Astrocyte of the cerebellum (primary cell): ENCODE results near the gene GLRX5.

ENCODE experiments used
- DNase-seq: peaks from one replicate; pipeline ENCODE4 v3.0.0-alpha.2; 2011; ENCODE audit warnings: low read depth
- H3K4me3 ChIP-seq: 2 replicates; pipeline ENCODE4 v1.5.1; 2011; ENCODE audit warnings: mild to moderate bottlenecking, low read depth, low read length, moderate library complexity
- in situ Hi-C: cut with HindIII; loops from 2 replicates; pipeline ENCODE4 v1.10.0; 2017; ENCODE audit warnings: low sequenced_read_pairs
- TF ChIP-seq, protein P1 (sequence below): IDR thresholded peaks from 2 replicates; pipeline ENCODE4 v1.5.1; 2012; ENCODE audit warnings: low read length, low read depth, moderate library complexity, mild to moderate bottlenecking; ENCODE audit errors: missing control alignments

GLRX5 gene

GRCh38 chr14:95534299-95535225, at the start of gene GLRX5:
Gene GLRX5, plus strand, starts transcription at chr14:95535050. Its CDS starts 40 bp downstream, at chr14:95535090.
- in situ Hi-C loops = loop anchor here (5.0 kb wide), 1 partner anchor 72 kb away; no protein-coding TSS in a partner anchor
- peak; percentile 100 for DNase-seq
- H3K4me3 ChIP-seq = peak within 1 kb of the TSS; percentile 87
- TF ChIP-seq, protein P1, sequence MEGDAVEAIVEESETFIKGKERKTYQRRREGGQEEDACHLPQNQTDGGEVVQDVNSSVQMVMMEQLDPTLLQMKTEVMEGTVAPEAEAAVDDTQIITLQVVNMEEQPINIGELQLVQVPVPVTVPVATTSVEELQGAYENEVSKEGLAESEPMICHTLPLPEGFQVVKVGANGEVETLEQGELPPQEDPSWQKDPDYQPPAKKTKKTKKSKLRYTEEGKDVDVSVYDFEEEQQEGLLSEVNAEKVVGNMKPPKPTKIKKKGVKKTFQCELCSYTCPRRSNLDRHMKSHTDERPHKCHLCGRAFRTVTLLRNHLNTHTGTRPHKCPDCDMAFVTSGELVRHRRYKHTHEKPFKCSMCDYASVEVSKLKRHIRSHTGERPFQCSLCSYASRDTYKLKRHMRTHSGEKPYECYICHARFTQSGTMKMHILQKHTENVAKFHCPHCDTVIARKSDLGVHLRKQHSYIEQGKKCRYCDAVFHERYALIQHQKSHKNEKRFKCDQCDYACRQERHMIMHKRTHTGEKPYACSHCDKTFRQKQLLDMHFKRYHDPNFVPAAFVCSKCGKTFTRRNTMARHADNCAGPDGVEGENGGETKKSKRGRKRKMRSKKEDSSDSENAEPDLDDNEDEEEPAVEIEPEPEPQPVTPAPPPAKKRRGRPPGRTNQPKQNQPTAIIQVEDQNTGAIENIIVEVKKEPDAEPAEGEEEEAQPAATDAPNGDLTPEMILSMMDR = no peak

GRCh38 chr14:95485222-95485819, 49.5 kb upstream of the GLRX5 start:
- in situ Hi-C loops = no loop called here
- no peak for DNase-seq

GRCh38 chr14:95486875-95487668, 47.8 kb upstream of the GLRX5 start:
- H3K4me3 ChIP-seq = no peak overlapping the region
- in situ Hi-C loops = no loop called here
- no peak for DNase-seq
- TF ChIP-seq, protein P1 = no peak

More at GRCh38 chr14:95485222-95485819, 49.5 kb upstream of the GLRX5 start:
- H3K4me3 ChIP-seq = no peak overlapping the region
- TF ChIP-seq, protein P1 = no peak

- H3K4me3 ChIP-seq = no peak overlapping the region
- in situ Hi-C loops = no loop called here
- TF ChIP-seq, protein P1 = no peak
- no peak for DNase-seq
These were observed 47.2 kb upstream of the GLRX5 start for GRCh38 chr14:95487669-95488084.

- TF ChIP-seq, protein P1 = no peak
- DNase-seq = no peak
- in situ Hi-C loops = no loop called here
- H3K4me3 ChIP-seq = no peak overlapping the region
These were observed 46.3 kb upstream of the GLRX5 start for GRCh38 chr14:95488376-95489213.
